Lower lobe of right lung (tissue), 2 donors: ENCODE results near the gene RNF166. TPM values are rescaled to one million over a fixed set of nuclear protein-coding genes. Genes with fewer than 3 reads are reported as not detected.

ENCODE experiments used
- ATAC-seq, 2 donors: fragments of 200-7000 bp; cut with Tn5 transposase; one replicate each; pipeline ENCODE4 v1.9.1; 2020 to 2022; ENCODE audit warnings: mild to moderate bottlenecking in 2 of 2, moderate library complexity in 2 of 2
- DNase-seq: peaks from one replicate; pipeline ENCODE4 v3.0.0-alpha.2; 2020
- H3K27ac ChIP-seq: fragments of 200-600 bp; one replicate; pipeline ENCODE4 v1.8.0; 2022
- H3K27me3 ChIP-seq: fragments of 200-600 bp; one replicate; pipeline ENCODE4 v1.8.0; 2022; ENCODE audit warnings: low read depth
- H3K36me3 ChIP-seq: fragments of 200-600 bp; one replicate; pipeline ENCODE4 v1.8.0; 2022; ENCODE audit warnings: mild to moderate bottlenecking
- H3K4me1 ChIP-seq: fragments of 200-600 bp; one replicate; pipeline ENCODE4 v1.8.0; 2022
- H3K4me3 ChIP-seq: fragments of 200-600 bp; one replicate; pipeline ENCODE4 v1.8.0; 2022; ENCODE audit warnings: mild to moderate bottlenecking
- H3K9me3 ChIP-seq: fragments of 200-600 bp; one replicate; pipeline ENCODE4 v1.8.0; 2022
- intact Hi-C: fragments of 100-400 bp; cut with DNase I; formaldehyde crosslinking; loops from one replicate; pipeline ENCODE4 v1.11.0; 2022
- total RNA-seq: library from RNA; stranded (reverse); fragmentation: NEBNext Ultra II Directional; extraction: Animal tissue kit (Norgen Biotek cat#: 25700); gene quantifications from one replicate; pipeline ENCODE4 v1.2.1, GENCODE V29; 2021
- TF ChIP-seq, protein P1 (sequence below): fragments of 200-600 bp; IDR thresholded peaks from one replicate; pipeline ENCODE4 v1.8.0; 2022; ENCODE audit warnings: antibody characterized with exemption, mild to moderate bottlenecking
- donor health status: DM: no; HTN: yes; CAD: no; lungs with severe emphysema.

The RNF166 gene
- total RNA-seq, 1 donor from 2014 or later: 61.9 TPM

DNA sequence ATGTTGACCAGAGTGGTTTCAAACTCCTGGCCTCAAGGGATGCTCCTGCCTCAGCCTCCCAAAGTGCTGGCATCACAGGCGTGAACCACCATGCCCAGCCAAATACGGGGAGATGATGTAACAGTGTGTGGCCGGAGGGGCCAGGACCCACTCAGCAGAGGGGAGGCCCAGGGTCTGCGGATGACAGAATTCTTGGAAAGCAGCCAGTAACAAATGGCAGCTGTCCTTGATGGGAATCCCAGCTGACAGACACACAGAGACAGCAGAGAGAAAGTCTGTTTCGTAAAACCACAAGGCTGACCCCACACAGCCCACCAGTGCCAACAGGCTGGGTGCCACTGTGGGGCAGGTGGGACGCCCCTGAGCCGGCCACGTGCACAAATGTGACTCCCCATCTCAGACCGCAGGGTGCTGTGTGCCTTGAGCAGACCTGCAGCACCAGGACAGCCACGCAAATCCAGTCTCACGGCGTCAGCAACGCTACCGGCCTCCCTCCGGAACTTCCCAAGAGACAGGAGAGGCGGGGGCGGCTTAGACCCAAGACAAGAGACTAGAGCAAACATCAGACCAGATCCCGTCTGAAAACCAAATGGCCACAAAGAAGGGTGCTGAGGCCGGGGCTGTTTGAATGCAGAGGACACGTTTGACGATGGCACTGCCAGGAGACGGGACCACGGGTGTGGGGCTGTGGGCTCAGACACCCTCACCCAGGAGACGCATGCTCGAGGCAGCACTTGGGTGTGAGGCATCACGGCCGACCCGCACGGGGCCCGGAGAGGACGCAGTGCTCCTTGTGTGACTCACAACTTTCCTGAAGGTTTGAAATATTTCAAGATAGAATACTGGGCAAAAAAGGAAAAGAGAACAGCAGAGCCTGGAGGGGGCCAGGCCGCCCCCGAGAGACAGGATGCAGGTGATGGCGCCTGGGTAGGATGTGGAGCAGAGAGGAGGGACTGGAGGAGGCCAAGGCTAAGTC lies 24.7 kb upstream of the RNF166 start:
- Histone ChIP-seq H3K9me3 (no peaks in the 10 kb centered on the region), H3K4me1 (no peaks in the 10 kb centered on the region), H3K36me3 (peaks cover 81% of the 10 kb centered on the region), H3K27ac (no peak overlapping the region), H3K27me3 (no peaks in the 10 kb centered on the region), H3K4me3 (no peak overlapping the region)
- intact Hi-C loops: no loop called here
- no peak for DNase-seq
- ATAC-seq: no peak
- TF ChIP-seq, protein P1, sequence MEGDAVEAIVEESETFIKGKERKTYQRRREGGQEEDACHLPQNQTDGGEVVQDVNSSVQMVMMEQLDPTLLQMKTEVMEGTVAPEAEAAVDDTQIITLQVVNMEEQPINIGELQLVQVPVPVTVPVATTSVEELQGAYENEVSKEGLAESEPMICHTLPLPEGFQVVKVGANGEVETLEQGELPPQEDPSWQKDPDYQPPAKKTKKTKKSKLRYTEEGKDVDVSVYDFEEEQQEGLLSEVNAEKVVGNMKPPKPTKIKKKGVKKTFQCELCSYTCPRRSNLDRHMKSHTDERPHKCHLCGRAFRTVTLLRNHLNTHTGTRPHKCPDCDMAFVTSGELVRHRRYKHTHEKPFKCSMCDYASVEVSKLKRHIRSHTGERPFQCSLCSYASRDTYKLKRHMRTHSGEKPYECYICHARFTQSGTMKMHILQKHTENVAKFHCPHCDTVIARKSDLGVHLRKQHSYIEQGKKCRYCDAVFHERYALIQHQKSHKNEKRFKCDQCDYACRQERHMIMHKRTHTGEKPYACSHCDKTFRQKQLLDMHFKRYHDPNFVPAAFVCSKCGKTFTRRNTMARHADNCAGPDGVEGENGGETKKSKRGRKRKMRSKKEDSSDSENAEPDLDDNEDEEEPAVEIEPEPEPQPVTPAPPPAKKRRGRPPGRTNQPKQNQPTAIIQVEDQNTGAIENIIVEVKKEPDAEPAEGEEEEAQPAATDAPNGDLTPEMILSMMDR: no peak

DNA sequence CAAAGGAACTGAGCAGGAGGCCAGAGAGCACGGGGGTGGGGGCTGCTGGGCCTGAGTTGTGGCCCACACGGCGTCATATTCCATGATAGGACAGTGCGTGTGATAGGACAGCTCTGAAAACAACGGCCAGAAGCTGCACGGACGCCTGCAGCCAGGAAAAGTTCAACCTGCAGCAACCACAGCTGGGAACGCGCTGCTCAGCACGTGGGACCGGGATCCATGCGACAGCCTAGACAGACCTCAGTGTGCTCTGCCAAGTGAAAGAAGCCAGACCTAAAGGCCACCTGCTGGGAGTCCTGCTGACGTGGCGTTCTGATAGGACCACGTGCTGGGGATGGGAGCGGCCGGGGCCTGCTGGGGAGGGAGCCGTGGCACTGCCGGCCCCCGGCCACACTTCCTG lies 21.7 kb upstream of the RNF166 start:
- no peak for DNase-seq
- ATAC-seq: no peak
- intact Hi-C loops: no loop called here

DNA sequence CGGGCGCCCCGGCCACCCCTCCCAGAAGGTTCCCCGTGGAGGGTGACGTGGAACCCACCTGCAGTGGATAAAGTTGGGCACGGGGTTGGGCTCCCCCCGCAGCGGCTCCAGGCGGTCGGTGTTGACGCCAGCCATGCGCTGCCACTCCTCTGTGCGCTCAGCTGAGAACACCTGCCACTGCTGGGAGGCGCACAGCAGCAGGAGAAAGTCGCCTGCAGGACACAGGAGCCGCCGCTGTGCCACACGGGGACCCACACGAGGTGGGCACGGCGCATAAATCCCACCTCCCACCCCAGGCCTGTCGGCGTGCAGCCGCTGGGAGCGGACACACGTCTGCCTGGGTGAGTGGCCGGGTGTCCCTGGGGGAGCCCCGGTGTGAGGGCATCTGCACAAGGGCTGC lies 20.8 kb upstream of the RNF166 start:
- Histone ChIP-seq H3K4me3 (no peak overlapping the region), H3K36me3 (peaks cover 81% of the 10 kb centered on the region), H3K27ac (no peak overlapping the region), H3K27me3 (no peaks in the 10 kb centered on the region), H3K9me3 (no peaks in the 10 kb centered on the region), H3K4me1 (no peaks in the 10 kb centered on the region)
- intact Hi-C loops: no loop called here
- TF ChIP-seq, protein P1: no peak
- DNase-seq: no peak
- ATAC-seq: no peak

More for the DNA sequence above, 21.7 kb upstream of the RNF166 start:
- TF ChIP-seq, protein P1: no peak
- Histone ChIP-seq H3K9me3 (no peaks in the 10 kb centered on the region), H3K4me3 (no peak overlapping the region), H3K4me1 (no peaks in the 10 kb centered on the region), H3K36me3 (peaks cover 81% of the 10 kb centered on the region), H3K27me3 (no peaks in the 10 kb centered on the region), H3K27ac (no peak overlapping the region)

DNA sequence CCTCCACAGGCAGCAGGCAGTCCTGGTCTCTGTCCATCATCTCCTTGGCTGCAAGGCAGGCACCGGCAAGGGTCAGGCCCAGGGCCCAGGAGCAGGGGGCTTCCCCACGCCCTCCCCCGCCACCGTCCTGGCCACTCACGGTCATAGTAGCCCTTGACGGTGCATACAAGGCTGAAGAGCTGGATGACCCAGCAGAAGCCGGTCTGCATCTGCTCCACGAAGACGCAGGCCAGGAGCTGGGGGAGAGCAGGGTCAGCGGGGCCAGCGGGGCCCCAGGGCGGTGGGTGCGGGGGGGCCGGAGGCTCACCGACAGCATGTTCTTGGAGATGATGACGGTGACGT lies 20.2 kb upstream of the RNF166 start:
- TF ChIP-seq, protein P1: no peak
- Histone ChIP-seq H3K9me3 (no peaks in the 10 kb centered on the region), H3K27ac (no peak overlapping the region), H3K36me3 (peaks cover 84% of the 10 kb centered on the region), H3K4me1 (no peaks in the 10 kb centered on the region), H3K27me3 (no peaks in the 10 kb centered on the region), H3K4me3 (no peak overlapping the region)
- no peak for DNase-seq
- intact Hi-C loops: no loop called here
- no peak for ATAC-seq

DNA sequence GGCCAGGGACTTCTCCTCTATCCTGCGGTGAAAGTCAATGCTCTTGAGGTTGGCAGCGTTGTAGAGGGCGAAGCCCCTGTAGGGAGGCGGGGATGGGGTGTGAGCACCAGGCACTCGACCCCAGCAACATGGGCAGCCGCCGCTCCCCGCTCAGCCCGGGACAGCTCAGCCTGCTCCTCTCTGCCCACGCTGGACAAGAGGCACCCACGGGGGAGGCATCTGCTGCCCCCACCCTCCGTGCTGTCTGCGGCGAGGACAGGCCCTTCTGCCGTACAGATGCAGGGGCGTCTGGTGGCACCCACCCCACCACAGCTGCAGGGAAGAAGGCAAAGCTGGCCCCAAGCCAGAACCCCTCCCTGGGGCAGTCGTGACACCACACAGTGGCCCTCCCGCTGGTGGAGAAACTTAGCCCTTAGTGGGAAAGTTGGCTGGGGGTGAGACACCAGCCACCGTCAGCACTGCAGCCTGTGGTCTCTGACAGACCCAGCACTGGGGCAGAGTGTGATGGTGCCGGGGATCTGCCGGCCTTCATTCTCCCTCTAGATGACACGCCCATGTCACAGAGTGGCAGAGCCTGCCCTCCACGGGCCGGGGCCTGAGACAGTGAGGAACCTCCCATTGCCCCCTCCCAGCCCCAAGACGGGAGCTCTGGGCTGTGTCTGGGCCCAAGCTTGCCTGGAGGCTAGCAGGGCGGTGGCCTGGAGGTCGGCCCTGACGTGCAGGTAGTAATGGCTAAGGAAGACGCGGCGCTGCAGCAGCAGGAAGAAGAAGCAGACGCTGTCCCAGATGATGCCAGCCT lies 19.6 kb upstream of the RNF166 start:
- no peaks in the 10 kb centered on the region for H3K27me3 ChIP-seq
- ATAC-seq (peak in 1 of 2 donors; percentile 4), DNase-seq (no peak)
- peaks cover 84% of the 10 kb centered on the region for H3K36me3 ChIP-seq
- intact Hi-C loops: no loop called here
- H3K9me3 ChIP-seq: no peaks in the 10 kb centered on the region
- no peak overlapping the region for H3K4me3 ChIP-seq
- TF ChIP-seq, protein P1: no peak
- no peak overlapping the region for H3K27ac ChIP-seq
- H3K4me1 ChIP-seq: no peaks in the 10 kb centered on the region
